GM21529 (cell line): ENCODE data around the gene SAXO1.
"Not testable (repeated sequence)": the region's sequence is repeated elsewhere in the genome, so short reads cannot be mapped to it uniquely, and the experiment has no call there.

ENCODE experiments used
- ATAC-seq: cut with Tn5 transposase; IDR thresholded peaks from one replicate; pipeline ENCODE4 v1.9.1; 2021; ENCODE audit not compliant: unreplicated experiment

Gene SAXO1

DNA sequence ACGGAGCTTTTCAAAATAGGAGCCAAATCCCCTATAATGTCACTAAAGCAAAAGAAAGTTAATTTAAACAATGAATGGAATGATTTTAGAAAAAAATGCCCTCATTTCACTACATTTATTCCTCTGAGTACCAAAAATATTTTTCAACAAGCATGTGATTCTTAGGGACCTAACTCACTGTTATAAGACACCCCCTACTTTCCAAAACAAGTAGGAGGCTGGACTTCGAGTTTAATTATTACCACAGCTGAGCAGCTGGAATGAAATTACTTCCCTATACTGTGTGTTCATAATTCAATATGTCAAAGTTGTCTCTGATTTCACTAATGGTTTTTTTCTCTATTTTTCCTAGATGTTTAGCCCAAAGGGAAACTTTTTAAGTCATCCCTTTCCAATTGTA, 61.6 kb downstream of the SAXO1 start:
- ATAC-seq: no peak

- no peak for ATAC-seq
Observed at GRCh38 chr9:18970393-18970792, 62.6 kb downstream of the SAXO1 start.

DNA sequence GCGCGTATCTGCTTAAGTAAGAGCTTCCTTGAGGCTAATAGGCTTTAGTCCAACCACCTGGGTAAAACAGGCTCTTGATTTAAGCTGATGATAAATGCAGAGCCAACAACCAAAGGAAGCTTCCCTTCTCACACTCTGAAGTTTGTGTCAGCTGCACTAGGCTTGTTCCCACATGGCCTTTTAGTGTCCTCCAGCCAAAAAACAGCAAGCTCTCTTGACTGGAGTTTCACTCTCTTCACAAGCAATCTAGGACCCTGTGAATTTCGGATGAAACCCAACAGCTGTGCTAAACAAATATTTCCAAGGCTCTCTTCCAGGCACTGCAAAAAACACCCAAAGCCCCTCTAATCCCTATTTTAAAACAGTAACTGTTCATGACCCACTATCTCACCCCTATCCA, 63.9 kb downstream of the SAXO1 start:
- ATAC-seq: no peak

DNA sequence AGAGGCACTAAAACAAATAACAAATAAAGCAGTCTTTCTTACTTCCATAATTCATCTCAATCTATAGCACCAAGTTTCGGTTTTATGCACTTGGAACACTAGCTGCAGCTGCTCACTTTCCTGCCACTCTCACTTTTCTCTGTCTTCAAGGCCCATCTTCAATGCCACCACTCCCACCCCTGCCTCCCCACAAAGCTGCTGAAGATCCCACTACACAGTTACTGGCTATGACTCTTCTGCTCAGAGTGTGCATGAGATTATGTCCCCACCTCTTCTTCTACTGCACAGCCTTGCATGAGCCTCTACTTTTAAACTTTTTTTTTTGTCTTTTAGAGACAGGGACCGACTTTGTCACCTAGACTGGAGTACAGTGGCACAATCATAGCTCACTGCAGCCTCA, 77.4 kb downstream of the SAXO1 start:
- ATAC-seq: no peak

- ATAC-seq: no peak
Observed at GRCh38 chr9:18951936-18952335, 81.1 kb downstream of the SAXO1 start.

DNA sequence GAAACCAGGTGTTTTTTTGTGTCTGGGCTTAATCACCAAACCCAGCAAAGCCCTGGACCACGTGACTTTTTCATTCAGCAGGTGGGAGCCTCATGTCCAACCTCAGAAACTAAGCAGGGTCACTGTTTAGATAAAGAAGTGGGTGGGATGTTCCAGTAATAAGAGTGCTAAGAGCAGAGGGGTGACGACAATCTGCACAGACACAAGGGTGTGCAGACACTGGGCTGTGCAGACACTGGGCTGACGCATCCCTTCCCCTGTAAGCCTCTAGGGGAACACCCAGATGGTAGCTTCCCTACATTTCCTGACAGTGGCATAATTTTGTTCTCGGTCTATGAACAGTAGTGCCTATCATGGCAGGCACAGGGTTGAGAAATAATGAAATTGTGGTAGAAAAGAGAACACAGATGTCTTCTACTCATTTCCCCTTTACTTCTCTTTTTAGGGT, 85.1 kb downstream of the SAXO1 start:
- ATAC-seq: peak; percentile 67

DNA sequence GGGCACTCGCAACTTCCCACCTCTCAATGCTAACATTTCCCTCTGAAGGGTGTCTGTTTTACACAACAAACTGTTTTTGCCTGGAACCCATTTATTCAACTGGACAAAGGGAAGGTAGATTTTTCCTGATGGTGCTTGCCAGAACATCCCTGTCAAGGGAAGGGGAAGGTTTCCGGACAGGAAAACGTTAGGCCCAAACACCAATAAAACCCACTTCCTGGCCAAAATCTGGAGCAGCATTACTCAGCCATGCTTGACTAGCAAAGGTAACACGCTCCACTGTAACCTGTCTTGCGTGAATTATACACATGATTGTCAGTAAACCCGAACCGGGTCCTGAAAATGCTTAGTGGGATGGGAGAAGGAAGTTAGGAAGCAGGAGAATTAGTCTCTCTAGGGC, 90.2 kb downstream of the SAXO1 start:
- ATAC-seq: no peak

DNA sequence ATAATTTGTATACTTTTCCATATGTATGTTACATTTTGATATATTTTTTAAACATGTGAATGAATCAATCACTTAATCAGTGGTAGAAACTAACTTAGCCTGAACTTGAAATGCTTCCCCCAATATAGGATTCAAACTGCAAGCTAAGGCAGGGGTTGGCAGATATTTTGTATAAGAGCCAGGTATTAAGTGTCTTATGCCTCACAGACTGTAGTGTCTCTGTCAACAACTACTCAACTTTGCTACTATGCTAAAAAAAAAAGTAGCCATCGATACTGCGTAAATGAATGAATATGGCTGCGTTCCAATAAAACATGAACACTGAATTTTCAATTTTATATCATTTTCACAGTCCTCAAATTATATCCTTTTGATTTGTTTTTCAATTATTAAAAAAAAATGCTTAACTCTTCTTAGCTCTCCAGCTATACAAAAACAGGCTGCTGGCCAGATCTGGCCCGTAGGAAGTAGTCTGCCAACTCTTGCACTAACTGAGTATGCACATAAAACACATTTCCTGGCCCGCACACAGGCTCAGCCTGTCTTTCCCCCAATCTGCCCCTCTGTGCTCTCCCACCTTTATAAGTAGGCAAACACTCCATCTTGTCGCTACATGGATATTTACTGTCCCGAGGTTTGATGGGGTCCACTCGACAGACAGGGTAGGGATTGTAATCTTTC, 91.8 kb downstream of the SAXO1 start:
- ATAC-seq: no peak

- no peak for ATAC-seq
Observed at GRCh38 chr9:18939943-18940342, 93.1 kb downstream of the SAXO1 start.

DNA sequence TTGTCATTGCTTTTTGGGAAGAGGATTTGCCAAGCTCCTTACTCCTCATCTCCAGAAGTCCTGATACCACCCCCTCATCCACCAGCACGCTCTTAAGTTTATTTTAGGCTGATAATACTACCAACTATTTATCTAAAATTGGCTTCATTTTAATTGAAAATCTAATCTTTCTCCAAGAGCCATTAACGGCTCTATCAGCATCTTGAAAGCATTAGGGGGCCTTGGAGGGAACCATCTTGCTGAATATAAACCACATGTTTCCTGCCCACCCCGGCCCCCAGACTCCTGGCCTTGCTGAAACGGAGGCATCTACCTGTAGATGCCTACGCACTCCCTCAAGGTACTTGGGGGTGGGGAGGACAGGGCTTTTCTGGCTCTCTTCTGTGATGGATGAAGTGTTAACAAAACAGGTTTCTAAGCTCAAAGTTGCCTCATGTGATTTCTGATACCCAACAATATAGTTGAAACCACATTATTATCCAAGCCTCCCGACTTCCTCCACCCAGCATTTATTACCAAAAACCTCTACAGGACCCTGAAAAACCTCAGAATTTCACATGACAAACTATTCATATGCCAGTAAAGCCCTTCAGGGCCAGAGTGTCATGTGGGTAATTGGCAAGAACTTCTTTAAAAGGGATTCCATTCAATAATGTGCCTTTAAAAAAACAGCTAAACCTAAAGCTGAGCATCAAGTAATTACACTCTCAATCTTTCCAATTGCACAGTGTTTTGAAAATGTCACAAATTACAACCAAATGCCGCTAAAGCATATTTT, 96.7 kb downstream of the SAXO1 start:
- no peak for ATAC-seq

- no peak for ATAC-seq
Observed at GRCh38 chr9:18935541-18935940, 97.5 kb downstream of the SAXO1 start.

- not testable (repeated sequence) for ATAC-seq
Observed at GRCh38 chr9:18930611-18931010, 102.4 kb downstream of the SAXO1 start.

DNA sequence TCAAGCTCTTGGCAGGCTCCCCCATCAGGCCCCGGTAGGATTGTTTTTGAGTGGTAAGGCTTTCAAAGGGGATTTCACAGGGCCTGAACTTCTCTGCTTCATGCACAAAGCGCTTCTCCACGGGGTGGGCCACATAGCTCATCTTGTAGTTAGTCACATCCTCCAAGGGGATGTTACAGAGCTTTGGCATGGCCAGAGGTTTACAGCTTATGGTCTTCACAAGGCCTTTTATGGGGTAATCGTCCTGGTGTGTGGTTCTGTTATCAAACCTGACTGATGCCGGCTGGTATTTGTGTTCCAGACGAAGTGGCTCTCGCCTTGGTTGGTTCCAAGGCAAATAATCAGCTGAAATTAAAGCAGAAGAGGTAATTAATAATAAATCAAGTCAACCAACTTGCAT, 104.3 kb downstream of the SAXO1 start:
- ATAC-seq: no peak

- ATAC-seq: no peak
Observed at GRCh38 chr9:18926513-18926912, 106.5 kb downstream of the SAXO1 start.

GRCh38 chr9:18925880-18926279, 107.1 kb downstream of the SAXO1 start:
- no peak for ATAC-seq

DNA sequence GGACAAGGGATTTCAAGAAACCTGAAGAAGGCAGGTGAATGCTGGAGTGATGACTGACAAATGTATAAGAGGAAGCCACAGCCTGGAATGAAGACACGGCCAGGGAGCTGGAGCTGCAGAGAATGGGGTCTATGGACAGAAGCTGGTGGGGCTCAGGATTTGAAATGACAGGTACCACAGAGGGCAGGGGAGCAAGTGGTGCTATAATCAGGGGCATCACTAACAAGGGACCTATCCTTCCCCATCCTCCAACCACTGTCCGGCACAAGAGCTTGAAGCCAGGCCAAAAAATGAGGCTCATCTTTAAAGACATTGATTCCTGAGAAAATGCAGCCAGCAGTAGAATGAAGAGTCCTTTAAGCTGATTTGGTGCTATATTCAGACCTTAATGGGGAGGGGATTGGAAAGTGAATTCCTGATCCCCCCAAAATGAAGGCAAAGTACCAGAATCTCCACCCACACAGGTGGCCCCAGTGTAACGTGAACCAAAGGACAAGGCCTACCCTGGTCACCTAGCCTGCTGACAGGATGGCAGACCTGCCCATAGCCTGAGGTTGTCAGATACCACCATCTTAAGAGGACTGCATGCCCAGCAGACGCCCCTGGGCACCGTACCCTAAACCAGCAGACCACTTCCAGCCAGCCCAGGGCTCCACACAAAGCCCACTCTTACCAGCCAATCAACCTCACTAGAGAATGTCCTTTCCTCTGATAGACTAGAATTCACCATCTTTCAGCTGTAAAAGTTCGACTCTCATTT, 109.2 kb downstream of the SAXO1 start:
- ATAC-seq: no peak

DNA sequence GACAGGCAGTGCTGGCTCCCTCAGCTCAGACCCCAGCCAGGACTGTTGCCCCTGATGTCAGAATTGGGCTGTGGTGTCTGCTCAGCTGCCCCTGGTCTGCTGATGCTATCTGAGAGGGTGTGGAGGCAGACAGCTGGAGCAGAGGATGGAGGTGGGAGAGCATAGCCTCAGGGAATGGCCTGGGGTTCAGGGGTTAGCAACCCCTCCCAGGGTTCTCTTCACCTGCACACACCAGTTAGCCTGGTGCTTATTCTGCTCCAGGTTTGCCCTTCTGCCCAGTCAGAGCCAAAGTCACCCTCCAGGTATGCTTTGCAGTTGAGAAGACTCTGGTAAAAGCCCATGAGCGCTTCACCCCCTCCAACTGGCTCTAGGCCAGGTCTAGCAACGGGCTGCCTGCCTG, 109.8 kb downstream of the SAXO1 start:
- no peak for ATAC-seq

- no peak for ATAC-seq
Observed at GRCh38 chr9:18922161-18922885, 110.7 kb downstream of the SAXO1 start.

- no peak for ATAC-seq
Observed at GRCh38 chr9:18921366-18922075, 111.5 kb downstream of the SAXO1 start.
